VCaP (cell line): Measurements from ENCODE around the gene CPSF4.

Experiments
- H3K27ac ChIP-seq: fragments of 450-650 bp; 2 replicates; pipeline ENCODE4 v1.5.1; 2017
- TF ChIP-seq, protein P1 (sequence below): fragments of 450-650 bp; conservative IDR thresholded peaks from 2 replicates; pipeline ENCODE4 v1.5.1; 2017; ENCODE audit warnings: mild to moderate bottlenecking, moderate library complexity

The CPSF4 gene

DNA sequence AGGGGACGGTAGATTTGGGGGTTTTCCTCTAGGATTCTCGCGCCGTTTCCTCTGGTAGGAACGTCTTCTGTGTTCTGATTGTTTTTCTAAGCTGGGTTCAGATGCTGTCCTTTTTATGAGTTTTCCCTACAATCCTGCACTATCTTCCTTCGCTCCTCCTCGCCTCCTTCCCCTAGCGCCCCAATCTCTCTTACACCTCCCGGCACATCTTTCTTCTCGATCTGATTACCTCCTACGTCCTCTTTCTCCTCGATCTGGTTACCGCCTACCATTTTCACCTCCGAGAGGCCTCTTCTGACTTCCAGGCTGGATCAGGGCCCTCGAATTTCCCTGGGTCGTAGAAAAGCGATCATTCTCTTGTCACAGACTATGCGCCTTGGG, 29.6 kb upstream of the CPSF4 start:
- H3K27ac ChIP-seq, result peak overlapping the region; percentile 100

DNA sequence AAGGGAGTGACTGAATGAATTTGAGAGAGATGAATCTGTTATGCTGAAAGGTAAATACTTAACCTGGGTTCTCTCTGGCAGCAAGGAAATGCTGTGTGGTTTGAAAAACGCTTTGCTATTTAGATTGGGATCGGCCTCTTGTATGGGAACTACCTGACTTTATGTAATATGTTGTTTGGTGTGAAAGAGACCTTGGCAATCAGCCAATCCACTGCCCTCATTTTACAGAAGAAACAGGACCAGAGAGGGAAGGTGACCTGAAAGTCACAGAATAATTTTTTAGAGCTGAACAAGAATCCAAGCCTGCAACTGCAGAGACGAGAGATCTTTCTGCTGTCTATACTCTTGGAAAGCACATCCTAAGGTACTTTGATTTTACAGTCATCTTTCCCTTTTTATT, 28.9 kb upstream of the CPSF4 start:
- peak overlapping the region; percentile 100 for H3K27ac ChIP-seq
- TF ChIP-seq, protein P1, sequence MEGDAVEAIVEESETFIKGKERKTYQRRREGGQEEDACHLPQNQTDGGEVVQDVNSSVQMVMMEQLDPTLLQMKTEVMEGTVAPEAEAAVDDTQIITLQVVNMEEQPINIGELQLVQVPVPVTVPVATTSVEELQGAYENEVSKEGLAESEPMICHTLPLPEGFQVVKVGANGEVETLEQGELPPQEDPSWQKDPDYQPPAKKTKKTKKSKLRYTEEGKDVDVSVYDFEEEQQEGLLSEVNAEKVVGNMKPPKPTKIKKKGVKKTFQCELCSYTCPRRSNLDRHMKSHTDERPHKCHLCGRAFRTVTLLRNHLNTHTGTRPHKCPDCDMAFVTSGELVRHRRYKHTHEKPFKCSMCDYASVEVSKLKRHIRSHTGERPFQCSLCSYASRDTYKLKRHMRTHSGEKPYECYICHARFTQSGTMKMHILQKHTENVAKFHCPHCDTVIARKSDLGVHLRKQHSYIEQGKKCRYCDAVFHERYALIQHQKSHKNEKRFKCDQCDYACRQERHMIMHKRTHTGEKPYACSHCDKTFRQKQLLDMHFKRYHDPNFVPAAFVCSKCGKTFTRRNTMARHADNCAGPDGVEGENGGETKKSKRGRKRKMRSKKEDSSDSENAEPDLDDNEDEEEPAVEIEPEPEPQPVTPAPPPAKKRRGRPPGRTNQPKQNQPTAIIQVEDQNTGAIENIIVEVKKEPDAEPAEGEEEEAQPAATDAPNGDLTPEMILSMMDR, result no peak

More for the DNA sequence above, 29.6 kb upstream of the CPSF4 start:
- TF ChIP-seq, protein P1, result no peak

DNA sequence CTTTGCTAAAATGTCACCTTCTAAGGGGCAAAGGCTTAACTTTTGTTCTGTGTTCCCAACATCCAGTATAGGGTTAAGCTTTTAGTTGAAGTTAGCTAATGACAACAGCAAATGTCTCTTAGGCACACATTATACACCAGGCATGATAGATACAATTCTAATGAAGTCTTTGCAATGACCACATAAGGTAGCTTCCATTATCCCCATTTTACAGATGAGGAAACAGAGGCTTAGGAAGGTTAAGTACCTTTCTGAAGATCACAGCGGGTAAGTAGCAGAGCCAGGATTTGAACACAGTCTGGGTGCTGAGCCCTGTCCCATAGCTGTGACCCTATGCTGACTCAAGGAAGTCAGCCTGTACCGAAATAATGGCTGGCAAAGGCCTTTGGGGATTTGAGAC, 28.1 kb upstream of the CPSF4 start:
- TF ChIP-seq, protein P1, result no peak
- H3K27ac ChIP-seq, result peak overlapping the region; percentile 100

DNA sequence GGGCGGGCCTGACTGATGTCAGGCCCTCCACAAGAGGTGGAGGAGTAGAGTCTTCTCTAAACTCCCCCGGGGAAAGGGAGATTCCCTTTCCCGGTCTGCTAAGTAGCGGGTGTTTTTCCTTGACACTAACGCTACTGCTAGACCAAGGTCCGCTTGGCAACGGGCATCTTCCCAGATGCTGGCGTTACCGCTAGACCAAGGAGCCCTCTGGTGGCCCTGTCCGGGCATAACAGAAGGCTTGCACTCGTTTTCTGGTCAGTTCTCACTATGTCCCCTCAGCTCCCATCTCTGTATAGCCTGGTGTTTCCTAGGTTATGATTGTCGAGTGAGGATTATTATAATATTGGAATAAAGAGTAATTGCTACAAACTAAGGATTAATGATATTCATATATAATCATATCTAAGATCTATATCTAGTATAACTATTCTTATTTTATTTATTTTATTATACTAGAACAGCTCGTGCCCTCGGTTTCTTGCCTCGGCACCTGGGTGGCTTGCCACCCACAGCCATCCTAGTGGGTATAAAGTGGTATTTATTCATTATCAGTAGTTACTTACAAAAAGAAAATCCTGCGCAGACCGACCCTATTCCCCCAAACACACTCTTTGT, 23.1 kb upstream of the CPSF4 start:
- TF ChIP-seq, protein P1, result peak; percentile 80
- H3K27ac ChIP-seq, result 0 out of 2 replicates have a peak overlapping the region, but pooled peaks have one; percentile 8

DNA sequence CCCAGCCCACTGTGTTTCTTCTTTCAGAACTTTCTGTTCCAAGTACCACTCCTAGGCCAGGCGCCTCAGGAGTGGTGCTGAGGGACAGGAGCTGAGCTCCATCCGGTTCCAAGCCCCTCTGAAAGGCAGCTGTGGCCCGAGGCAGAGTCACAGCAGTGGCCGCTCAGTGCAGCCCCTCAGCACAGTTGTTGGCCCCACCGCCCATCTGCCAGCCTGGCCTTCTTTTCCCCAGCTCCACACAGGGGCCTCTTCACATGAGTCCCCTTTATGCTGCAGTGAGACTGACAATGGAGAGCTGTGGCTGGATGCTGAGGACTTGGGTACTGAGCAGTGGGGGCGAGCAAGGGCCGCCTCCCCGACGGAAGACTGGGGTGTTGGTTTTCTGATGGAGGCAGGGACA, 20.5 kb upstream of the CPSF4 start:
- TF ChIP-seq, protein P1, result no peak
- H3K27ac ChIP-seq, result no peak overlapping the region

DNA sequence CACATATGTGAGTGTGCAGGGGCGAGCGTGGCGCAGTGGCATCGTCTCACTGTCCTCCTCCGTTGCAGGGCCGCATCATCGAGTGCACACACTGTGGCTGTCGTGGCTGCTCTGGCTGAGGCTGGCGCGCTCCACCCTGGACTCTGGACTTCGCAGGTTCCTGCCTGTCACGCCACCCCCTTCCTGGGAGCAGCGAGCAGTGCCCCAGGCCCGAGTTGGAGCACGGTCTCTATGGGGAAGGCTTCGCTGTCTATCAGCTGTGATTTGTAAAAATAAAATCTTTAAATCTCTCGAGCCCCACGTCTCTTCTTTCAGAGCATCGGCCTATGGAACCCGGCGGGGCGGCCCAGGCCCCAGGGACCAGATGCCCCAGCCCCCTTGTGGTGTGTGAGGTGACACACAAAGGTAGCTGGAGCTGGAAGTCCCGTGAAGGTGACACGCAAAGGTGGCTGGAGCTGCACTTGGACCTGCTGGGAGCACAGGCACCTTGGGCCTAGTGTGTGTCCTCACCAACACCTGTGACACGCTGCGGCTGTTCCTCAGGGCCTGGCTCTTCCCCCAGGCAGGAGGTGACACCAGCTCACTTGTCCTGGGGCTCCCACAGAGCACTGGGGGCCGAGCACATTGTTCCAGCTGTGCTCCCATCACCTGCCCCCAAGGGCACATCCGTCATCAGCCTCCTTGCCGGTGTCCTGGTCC, 19.3 kb upstream of the CPSF4 start:
- H3K27ac ChIP-seq, result no peak overlapping the region
- TF ChIP-seq, protein P1, result no peak

DNA sequence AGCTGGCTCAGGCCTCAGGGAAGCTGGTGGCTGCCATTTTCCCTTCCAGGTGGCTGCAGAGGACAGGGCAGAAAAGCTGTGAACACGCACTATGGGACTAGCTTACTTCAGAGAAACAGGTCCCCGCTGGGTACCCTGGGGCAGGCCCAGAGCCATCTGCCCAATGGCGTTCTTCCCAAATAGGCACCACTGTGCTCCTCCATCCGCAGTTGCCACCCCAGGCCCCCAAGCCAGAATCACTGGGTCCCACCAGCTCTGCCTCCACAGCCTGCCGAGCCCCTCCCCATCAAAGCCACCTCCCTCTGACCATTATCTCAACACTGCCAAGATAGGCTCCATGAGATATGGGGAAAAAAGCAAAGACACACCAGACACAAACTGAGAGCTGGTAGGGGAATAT, 18.5 kb upstream of the CPSF4 start:
- no peak overlapping the region for H3K27ac ChIP-seq

More for the DNA sequence above, 18.5 kb upstream of the CPSF4 start:
- TF ChIP-seq, protein P1, result no peak
